Kidney (tissue), 14 donors: Measurements from ENCODE around the gene OTOG. TPM values are rescaled to one million over a fixed set of nuclear protein-coding genes. Genes with fewer than 3 reads are reported as not detected.

ENCODE experiments used
- DNase-seq, 5 donors: peaks; one replicate each; pipeline ENCODE4 v3.0.0-alpha.2; 2013 to 2020
- FAIRE-seq: peaks from 2 replicates; lab custom pipeline; 2012; peaks lifted over from hg19 to GRCh38; lab: Jason Lieb, UNC
- H3K27ac ChIP-seq, 2 donors: one replicate each; pipeline ENCODE4 v1.7.0; 2013; ENCODE audit warnings: low read depth in 2 of 2, low read length in 2 of 2, inconsistent platforms in 1 of 2
- H3K27me3 ChIP-seq: one replicate; pipeline ENCODE4 v1.7.1; 2013; ENCODE audit warnings: low read length, inconsistent platforms; ENCODE audit not compliant: control insufficient read depth, insufficient read depth
- H3K36me3 ChIP-seq, 3 donors: one replicate each; pipeline versions ENCODE4 v1.7.0 to v1.7.1; 2013; ENCODE audit warnings: low read length in 3 of 3, control low read depth in 1 of 3, inconsistent platforms in 1 of 3; ENCODE audit not compliant: insufficient read depth in 3 of 3, control insufficient read depth in 2 of 3
- H3K4me1 ChIP-seq, 3 donors: one replicate each; pipeline versions ENCODE4 v1.7.0 to v1.7.1; 2013; ENCODE audit warnings: low read length in 3 of 3, inconsistent platforms in 1 of 3, low read depth in 1 of 3; ENCODE audit not compliant: control insufficient read depth in 2 of 3, insufficient read depth in 2 of 3
- H3K4me3 ChIP-seq, 3 donors: one replicate each; pipeline versions ENCODE4 v1.7.0 to v1.8.1; 2013; ENCODE audit warnings: low read length in 3 of 3, control low read depth in 1 of 3, inconsistent platforms in 1 of 3
- H3K9ac ChIP-seq, 3 donors: one replicate each; pipeline versions ENCODE4 v1.7.0 to v1.7.1; 2013; ENCODE audit warnings: low read length in 3 of 3, control low read depth in 1 of 3, inconsistent platforms in 1 of 3
- H3K9me3 ChIP-seq, 3 donors: one replicate each; pipeline versions ENCODE4 v1.7.0 to v1.7.1; 2013; ENCODE audit warnings: low read length in 3 of 3, control low read depth in 1 of 3, inconsistent platforms in 1 of 3; ENCODE audit not compliant: control insufficient read depth in 2 of 3, insufficient read depth in 1 of 3
- CTCF ChIP-seq: IDR thresholded peaks from 3 replicates; pipeline ENCODE4 v1.5.1; 2012; ENCODE audit warnings: mild to moderate bottlenecking, moderate library complexity, borderline replicate concordance; ENCODE audit not compliant: insufficient read depth; ENCODE audit errors: extremely low read depth
- intact Hi-C: fragments of 100-400 bp; cut with DNase I; formaldehyde crosslinking; loops from one replicate; pipeline ENCODE4 v1.11.1; 2022
- polyA plus RNA-seq: library from polyadenylated mRNA; stranded (reverse); fragments of 350-450 nt; fragmentation: Illumina TruSeq; extraction: RNeasy Lipid Tissue Mini Kit (QIAGEN cat#74804); gene quantifications from one replicate; pipeline ENCODE4 v1.2.3, GENCODE V29; 2014; ENCODE audit warnings: low read depth, low replicate concordance; ENCODE audit not compliant: insufficient read depth
- total RNA-seq: library from RNA; stranded (reverse); fragmentation: NEBNext Ultra II Directional; extraction: Animal tissue kit (Norgen Biotek cat#: 25700); gene quantifications from one replicate; pipeline ENCODE4 v1.2.1, GENCODE V29; 2021
- donor health status: control.
- donor health status: control.
- donor health status: control.
- donor health status: control.
- donor health status: control.
- donor health status: DM: yes; HTN: yes; CAD: no.
- donor health status: Normal renal cell carcinoma (clear cell type).

Gene OTOG
- total and polyA plus RNA-seq, 2 donors from 2014 or later = 0.06 TPM; not detected in 1

GRCh38 chr11:17559341-17560087, 12.5 kb downstream of the OTOG start:
- no peaks in the 10 kb centered on the region for H3K9me3 ChIP-seq
- intact Hi-C loops = no loop called here
- H3K9ac ChIP-seq = no peak overlapping the region
- H3K4me1 ChIP-seq = no peaks in the 10 kb centered on the region
- no peak overlapping the region for H3K27ac ChIP-seq
- H3K27me3 ChIP-seq = no peaks in the 10 kb centered on the region
- DNase-seq (peak in 2 of 5 donors; percentile 4 to 14), FAIRE-seq (no peak)
- no peak overlapping the region for H3K4me3 ChIP-seq
- no peak for TF ChIP-seq CTCF
- no peaks in the 10 kb centered on the region for H3K36me3 ChIP-seq

GRCh38 chr11:17560281-17561110, 13.4 kb downstream of the OTOG start:
- Histone ChIP-seq H3K27me3 (no peaks in the 10 kb centered on the region), H3K36me3 (no peaks in the 10 kb centered on the region), H3K4me3 (no peak overlapping the region), H3K4me1 (no peaks in the 10 kb centered on the region), H3K9me3 (no peaks in the 10 kb centered on the region), H3K9ac (no peak overlapping the region), H3K27ac (no peak overlapping the region)
- intact Hi-C loops = no loop called here
- no peak for TF ChIP-seq CTCF
- FAIRE-seq = no peak
- peak in 1 of 5 donors; percentile 15 for DNase-seq

- H3K27ac ChIP-seq = no peak overlapping the region
- no peak overlapping the region for H3K4me3 ChIP-seq
- intact Hi-C loops = no loop called here
- no peak overlapping the region for H3K9ac ChIP-seq
- H3K27me3 ChIP-seq = no peaks in the 10 kb centered on the region
- no peaks in the 10 kb centered on the region for H3K36me3 ChIP-seq
- TF ChIP-seq CTCF = no peak
- DNase-seq (peak in 1 of 5 donors; percentile 3), FAIRE-seq (no peak)
- no peaks in the 10 kb centered on the region for H3K4me1 ChIP-seq
- H3K9me3 ChIP-seq = no peaks in the 10 kb centered on the region
Observed at GRCh38 chr11:17561111-17561415, 14.0 kb downstream of the OTOG start.
